Keratinocyte (primary cell): Measurements from ENCODE around the gene WNT1.

Experiments
- EZH2 ChIP-seq: IDR thresholded peaks from one replicate; pipeline ENCODE4 v1.6.1; 2012; ENCODE audit warnings: inconsistent platforms, mild to moderate bottlenecking, low read length, moderate library complexity
- TF ChIP-seq, protein P1 (sequence below), 3 experiments: IDR thresholded peaks in 1 of 3; conservative IDR thresholded peaks in 1 of 3; optimal IDR thresholded peaks in 1 of 3; 2 replicates in 2 of 3; 3 replicates in 1 of 3; pipeline versions ENCODE3 to v1.5.1; 2011; ENCODE audit warnings: low read length in 3 of 3, mild to moderate bottlenecking in 3 of 3, moderate library complexity in 2 of 3, control low read depth in 1 of 3, inconsistent platforms in 1 of 3; ENCODE audit not compliant: insufficient read depth in 2 of 3; ENCODE audit errors: extremely low read depth in 1 of 3

DNA sequence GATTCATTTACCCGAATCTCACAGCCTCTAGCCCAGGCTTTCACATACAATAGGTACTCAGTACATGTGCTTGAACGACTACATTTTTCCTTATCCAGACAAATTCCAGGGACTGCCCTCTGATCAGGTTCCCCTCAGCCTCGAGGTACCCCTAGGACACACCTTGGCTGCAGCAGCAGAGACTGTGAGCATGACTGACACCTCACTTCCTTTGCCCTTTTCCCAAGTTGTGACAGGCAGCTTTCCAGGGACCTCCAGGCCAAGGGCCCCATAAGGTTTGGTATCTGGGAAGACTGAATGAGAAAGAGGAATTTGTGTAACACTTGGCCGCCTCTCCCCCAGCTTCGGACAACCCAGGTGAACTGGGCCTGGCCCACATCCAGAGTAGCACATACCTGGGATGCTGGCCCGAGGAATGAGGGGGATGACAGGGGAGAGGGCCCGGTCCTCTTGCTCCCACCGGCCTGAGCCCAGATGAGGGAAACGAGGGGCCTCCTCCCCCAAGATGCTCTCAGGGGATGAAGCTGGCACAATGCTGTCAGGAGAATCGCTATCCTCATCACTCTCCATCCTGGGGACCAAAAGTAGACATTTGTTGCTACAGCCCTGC is 50.6 kb downstream of the WNT1 start:
- TF ChIP-seq, protein P1, sequence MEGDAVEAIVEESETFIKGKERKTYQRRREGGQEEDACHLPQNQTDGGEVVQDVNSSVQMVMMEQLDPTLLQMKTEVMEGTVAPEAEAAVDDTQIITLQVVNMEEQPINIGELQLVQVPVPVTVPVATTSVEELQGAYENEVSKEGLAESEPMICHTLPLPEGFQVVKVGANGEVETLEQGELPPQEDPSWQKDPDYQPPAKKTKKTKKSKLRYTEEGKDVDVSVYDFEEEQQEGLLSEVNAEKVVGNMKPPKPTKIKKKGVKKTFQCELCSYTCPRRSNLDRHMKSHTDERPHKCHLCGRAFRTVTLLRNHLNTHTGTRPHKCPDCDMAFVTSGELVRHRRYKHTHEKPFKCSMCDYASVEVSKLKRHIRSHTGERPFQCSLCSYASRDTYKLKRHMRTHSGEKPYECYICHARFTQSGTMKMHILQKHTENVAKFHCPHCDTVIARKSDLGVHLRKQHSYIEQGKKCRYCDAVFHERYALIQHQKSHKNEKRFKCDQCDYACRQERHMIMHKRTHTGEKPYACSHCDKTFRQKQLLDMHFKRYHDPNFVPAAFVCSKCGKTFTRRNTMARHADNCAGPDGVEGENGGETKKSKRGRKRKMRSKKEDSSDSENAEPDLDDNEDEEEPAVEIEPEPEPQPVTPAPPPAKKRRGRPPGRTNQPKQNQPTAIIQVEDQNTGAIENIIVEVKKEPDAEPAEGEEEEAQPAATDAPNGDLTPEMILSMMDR (optimal IDR thresholded peaks at IDR 0.05 in 1 of 3, IDR thresholded peaks at IDR 0.05 in 1 of 3, conservative IDR thresholded peaks at IDR 0.05 in 1 of 3; ENCODE audit: extremely low read depth in 1 of 3, insufficient read depth in 2 of 3, low read length in 3 of 3) = no peak
- no peak for TF ChIP-seq EZH2
